Stimulated activated CD4-positive, alpha-beta T cell treated with anti-CD3 and anti-CD28 coated beads, Interleukin-4, amount 100 ng/mL, for 48 hours (primary cell): ENCODE results near the gene ITGA3.
"Not testable (repeated sequence)": the region's sequence is repeated elsewhere in the genome, so short reads cannot be mapped to it uniquely, and the experiment has no call there.

ENCODE experiments used
- DNase-seq, 2 donors: peaks; one replicate each; pipeline ENCODE4 v3.0.0-alpha.2; 2020; ENCODE audit warnings: low read depth in 2 of 2

Gene ITGA3

DNA sequence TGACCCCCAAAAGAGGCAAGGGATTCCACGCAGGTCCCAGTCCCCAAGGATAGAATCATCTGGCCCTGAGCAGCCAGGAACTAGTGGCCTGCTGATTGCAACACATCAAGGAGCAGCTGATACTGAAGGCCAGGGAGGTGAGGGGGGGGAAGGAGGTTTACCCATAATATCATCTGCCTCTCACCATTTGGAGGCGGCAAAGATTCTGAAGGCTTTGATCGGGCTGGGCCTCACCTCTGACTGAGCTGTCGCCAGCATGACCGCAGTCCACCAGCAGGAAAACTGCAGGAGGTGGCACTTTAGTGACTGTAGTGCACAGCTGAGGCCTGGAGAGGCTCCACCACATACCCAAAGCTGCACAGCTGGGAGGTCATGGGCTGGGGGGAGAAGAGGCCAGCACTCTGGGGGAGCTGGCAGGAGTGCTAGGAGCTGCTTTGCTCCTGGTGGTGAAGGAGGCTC lies 20.5 kb upstream of the ITGA3 start:
- DNase-seq: no peak

- DNase-seq: no peak
These were observed 20.0 kb upstream of the ITGA3 start for GRCh38 chr17:50035945-50036344.

GRCh38 chr17:50036455-50037261 lies 19.3 kb upstream of the ITGA3 start:
- no peak for DNase-seq

GRCh38 chr17:50037321-50038107 lies 18.4 kb upstream of the ITGA3 start:
- no peak for DNase-seq

- no peak for DNase-seq
These were observed 16.9 kb upstream of the ITGA3 start for GRCh38 chr17:50039058-50039457.

GRCh38 chr17:50040496-50040895 lies 15.4 kb upstream of the ITGA3 start:
- DNase-seq: not testable (repeated sequence)

GRCh38 chr17:50042211-50042610 lies 13.7 kb upstream of the ITGA3 start:
- no peak for DNase-seq

- no peak for DNase-seq
These were observed 12.4 kb upstream of the ITGA3 start for GRCh38 chr17:50043290-50044148.

GRCh38 chr17:50044483-50044882 lies 11.4 kb upstream of the ITGA3 start:
- no peak for DNase-seq

DNA sequence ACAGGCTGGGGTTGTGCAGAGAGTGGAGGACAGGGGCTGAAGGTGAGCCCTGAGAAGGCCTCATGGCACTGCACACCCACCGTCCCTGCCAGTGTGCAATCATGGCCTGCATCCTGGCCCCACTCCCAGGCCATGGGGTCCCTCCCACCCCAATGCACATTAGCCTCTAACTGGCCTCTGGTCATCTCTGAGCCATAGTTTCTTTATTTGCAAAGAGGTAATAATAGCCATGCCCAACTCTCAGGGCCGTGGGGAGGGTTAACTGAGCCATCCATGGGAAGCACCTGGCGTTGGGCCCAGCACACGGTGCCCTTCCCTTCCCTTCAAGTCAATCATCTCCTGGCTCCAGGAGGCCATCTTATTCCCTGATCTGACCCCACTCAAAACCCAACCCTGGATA lies 10.8 kb upstream of the ITGA3 start:
- no peak for DNase-seq

- no peak for DNase-seq
These were observed 9.7 kb upstream of the ITGA3 start for GRCh38 chr17:50046179-50046578.

DNA sequence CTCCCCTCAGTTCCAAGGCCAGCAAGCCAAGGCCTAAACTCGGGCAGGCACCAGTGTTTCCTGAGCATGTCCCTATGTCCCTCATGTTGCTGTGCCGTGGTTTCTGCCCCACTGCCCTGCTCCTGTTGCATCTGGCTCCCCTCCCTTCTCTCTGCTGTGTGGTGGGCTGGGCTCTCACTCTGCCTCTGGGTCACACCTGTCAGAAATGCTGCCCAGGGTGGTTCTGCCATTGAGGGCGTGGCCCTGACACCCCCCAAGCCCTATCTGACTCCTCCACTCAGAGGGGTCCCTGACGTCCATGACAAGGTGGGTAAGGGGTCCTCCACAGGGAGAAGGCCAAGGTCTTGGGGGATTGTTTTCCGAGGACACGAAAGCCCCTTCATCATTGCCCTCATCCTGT lies 9.2 kb upstream of the ITGA3 start:
- no peak for DNase-seq

DNA sequence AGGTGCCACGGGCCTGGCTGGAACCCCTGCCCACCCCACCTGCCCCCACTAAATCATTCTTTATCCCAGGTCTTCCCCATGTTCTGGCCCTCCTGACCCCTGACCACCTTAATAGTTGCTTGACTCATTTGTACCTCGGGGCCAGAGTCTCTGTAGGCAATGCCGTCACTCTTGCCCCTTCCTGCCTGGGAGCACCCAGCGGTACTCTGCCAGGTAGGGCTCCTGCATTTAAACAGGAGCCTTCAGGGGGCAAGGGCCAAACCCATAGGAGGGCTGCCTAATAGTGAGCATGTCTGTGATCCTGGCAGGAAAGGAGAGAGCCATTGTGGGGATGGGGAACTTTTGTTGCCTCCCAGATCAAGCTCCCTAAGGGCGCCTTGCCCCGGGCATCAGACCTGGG lies 8.8 kb upstream of the ITGA3 start:
- no peak for DNase-seq

DNA sequence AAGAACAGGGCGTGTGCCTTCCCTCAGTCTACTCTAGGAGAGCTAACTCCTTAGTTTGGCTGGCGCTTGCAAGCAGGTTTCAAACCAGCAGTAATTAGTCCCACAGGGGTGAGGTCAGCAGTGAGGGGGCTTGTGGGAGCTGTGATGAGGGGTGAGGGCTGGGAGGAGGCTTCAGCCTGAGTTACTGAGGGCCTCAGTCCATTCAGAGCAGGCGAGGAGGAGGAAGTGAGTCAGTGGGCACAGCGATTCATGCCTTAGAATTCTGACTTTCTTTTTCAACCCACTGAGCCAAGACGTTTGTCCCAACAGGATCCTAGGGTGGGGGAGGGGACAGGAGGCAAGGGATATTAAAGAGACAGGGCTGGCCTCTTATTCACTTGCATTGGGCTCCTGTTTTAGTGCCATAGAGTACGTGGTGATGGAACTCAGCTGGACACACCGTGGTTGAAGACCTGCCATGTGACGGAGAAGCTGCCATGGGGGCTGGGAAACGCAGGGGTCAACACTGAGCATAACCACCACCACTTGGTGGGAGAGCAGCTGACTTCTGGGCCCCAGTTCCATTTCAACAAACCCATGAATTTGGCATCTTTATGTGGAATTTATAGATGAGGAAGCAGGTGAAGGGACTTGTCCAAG lies 8.3 kb upstream of the ITGA3 start:
- no peak for DNase-seq

DNA sequence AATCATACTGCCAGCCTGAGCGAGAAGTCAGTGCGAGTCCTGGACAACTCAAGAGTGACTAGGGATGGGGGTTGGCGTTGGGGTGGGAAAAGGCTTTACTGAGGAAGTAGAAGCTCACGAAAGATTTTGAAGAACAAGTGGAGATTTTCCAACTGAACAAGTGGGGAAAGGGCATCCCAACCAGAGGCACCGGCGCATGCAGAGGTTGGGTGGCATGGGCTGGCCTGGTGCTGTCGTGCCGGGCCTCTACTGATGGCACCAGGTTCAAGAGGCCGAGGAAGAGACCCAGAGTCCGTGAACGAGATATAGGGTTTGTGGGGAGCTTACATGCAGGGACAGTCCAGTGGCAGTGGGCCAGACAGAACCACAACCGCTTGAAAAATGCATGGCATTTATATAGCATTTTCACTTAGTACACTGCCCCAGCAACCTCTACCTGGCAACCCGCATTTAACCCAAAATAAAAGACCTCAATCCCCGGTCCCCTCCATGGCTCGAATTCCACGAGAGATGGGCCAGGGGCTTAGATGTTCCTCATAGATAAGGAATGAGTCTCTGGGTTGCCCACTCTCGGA lies 7.7 kb upstream of the ITGA3 start:
- DNase-seq: no peak

GRCh38 chr17:50048988-50049387 lies 6.9 kb upstream of the ITGA3 start:
- no peak for DNase-seq

DNA sequence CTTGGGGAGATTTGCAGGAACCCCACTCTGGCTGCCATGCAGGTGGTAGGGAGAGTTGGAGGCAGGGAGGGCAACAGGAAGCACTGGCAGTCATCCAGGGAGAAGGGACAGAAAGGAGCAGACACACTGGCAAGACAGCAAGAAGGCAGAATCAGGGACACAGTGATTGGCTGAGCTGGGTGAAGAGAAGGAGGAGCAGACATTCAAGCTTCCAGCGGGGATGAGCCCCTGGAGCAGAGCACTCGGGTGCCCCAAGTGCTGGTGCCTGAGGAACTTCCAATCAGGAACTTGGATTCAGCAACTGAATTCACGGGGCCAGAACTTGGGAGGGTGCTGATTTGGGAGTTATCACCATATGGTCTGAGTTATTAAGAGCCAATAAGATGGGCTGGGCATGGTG lies 6.3 kb upstream of the ITGA3 start:
- DNase-seq: no peak

DNA sequence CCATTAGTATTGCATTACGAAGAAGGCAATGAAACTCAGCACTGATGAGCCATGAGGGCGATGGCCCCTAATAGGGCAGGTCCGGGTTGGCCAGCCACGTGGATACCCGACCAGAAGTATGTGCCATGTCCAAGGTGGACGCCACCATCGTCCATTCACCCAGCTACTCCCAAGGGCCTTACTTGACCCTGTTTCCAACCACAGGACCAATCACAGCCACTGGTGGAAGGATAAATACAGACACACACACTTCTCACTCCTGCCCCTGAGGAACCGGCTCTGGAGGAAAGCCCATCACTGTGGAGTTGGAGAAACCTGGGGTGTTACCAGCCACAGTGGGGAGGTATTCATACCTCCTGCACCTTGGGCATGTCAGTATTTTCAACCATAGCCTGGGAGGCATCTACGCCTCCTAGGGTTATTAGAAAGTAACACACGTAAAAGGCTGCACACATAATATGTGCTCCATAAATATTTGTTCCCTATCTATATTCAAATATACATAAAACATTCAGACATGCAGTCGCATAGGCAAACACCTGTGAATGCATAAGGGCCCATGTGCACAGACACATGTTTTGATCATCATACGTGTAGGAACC lies 5.4 kb upstream of the ITGA3 start:
- DNase-seq: no peak

GRCh38 chr17:50051082-50051576 lies 4.8 kb upstream of the ITGA3 start:
- peak; percentile 73 to 77 for DNase-seq

DNA sequence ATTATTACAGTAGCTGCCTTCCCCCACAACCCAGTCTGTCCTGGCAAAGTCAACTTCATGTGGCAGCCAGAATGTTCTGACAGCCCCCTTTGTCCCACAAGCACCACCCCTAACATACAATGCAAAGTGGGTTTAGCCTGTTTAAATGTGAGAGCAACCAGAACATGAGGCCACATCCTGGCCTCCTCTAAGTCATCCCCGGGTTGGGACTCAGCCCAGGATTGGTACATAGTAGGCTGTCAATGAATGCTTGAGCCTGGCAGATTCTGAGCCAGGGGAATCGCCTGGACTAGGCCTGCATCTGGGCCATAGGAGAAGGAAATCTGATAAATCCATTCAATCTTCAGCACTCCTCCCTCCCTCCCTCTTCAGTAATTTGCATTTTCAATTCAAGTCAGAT lies 4.3 kb upstream of the ITGA3 start:
- no peak for DNase-seq
